HG02571 (cell line): ENCODE data around the gene H3-3A.

ENCODE experiments used
- ATAC-seq: cut with Tn5 transposase; IDR thresholded peaks from one replicate; pipeline ENCODE4 v1.9.1; 2021; ENCODE audit warnings: mild to moderate bottlenecking, moderate library complexity; ENCODE audit not compliant: unreplicated experiment

The H3-3A gene

GRCh38 chr1:226110249-226111097 lies 48.0 kb downstream of the H3-3A start:
- peak; percentile 72 for ATAC-seq

GRCh38 chr1:226111098-226111882 lies 48.8 kb downstream of the H3-3A start:
- no peak for ATAC-seq

DNA sequence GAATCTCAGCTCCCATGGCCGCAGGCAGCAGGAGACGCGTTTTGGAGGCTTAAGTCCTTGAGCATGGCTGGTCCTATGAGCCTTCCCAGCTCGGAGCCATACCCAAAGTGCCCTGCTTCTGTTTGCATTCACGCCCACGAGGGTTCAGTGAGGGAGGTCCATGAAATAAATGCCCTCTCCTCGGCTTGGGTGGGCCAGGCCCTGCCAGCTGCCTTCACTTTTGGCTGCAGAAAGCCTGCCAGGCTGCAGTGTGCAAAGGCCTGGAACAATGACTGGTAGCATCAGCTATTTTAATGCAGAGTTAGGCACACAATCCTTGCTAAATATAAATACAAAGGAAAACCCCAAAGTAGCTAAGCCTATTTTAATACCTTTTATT lies 49.4 kb downstream of the H3-3A start:
- no peak for ATAC-seq

- ATAC-seq, result no peak
Measured at GRCh38 chr1:226112626-226113025, 50.1 kb downstream of the H3-3A start.

- ATAC-seq, result no peak
Measured at GRCh38 chr1:226116673-226117072, 54.2 kb downstream of the H3-3A start.

- ATAC-seq, result no peak
Measured at GRCh38 chr1:226117330-226117729, 54.8 kb downstream of the H3-3A start.

DNA sequence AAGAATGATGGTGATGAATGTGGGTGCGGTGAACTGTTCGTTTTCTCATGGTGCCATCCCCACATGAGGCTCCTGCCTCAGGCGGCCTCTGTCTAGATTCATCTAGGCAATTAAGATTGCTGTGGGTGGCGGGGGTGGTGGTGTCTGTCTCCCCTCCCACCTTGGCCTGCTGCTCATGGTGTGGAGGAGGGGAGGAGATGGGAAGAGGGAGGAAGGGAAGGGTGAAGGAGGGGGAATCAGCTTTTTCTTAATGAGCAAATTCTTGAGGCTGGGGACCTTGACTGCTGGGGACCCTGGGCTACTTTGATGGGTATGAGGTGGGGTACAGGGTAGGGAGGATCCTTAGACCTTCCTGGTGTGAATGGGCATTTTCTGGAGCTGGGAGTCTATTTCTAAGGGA lies 55.8 kb downstream of the H3-3A start:
- no peak for ATAC-seq

DNA sequence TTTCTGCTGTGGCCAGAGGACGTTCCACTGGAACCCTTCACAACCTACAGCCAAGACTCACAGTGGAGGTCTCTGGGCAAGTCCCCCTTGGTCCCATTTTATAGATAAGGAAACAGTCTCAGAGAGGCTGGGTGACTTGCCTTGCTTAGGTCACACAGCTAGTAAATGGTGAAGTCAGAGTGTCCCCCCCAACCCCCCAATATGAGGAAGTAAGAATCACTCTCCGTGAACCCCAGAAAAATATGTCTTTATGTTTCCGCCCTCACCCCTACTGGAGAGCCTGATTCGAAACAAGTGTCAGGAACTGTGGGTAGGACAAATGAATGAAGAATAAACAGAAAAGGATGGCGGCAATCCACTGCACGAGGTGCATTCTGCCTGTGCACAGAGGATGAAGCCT lies 56.7 kb downstream of the H3-3A start:
- no peak for ATAC-seq

GRCh38 chr1:226120398-226120797 lies 57.9 kb downstream of the H3-3A start:
- no peak for ATAC-seq

GRCh38 chr1:226121049-226121586 lies 58.6 kb downstream of the H3-3A start:
- ATAC-seq, result no peak
